Measurements from ENCODE around the gene TRIM43B.
"Not testable (repeated sequence)": the region's sequence is repeated elsewhere in the genome, so short reads cannot be mapped to it uniquely, and the experiment has no call there.

TRIM43B gene

GRCh38 chr2:95433373-95433772 is 51.2 kb downstream of the TRIM43B start:
- not testable (repeated sequence) for DNase-seq

GRCh38 chr2:95429748-95430467 is 54.6 kb downstream of the TRIM43B start:
- not testable (repeated sequence) for DNase-seq

GRCh38 chr2:95427196-95427867 is 57.2 kb downstream of the TRIM43B start:
- DNase-seq, result not testable (repeated sequence)

Measured in CD4-positive, alpha-beta T cell treated with Interleukin-6 for 4 hours (primary cell).